Thyroid gland (tissue), 4 donors: ENCODE data around the gene TNKS2. TPM values are rescaled to one million over a fixed set of nuclear protein-coding genes. Genes with fewer than 3 reads are reported as not detected.

Source experiments
- DNase-seq, 2 donors: peaks; one replicate each; pipeline ENCODE4 v3.0.0-alpha.2; 2019
- H3K27ac ChIP-seq, 3 donors: fragments of 200-600 bp; sonication (generic); 1 replicate in 2 of 3; 2 replicates in 1 of 3; pipeline ENCODE4 v1.5.1; 2016 to 2019; ENCODE audit warnings: mild to moderate bottlenecking in 1 of 3, moderate library complexity in 1 of 3
- H3K27me3 ChIP-seq: fragments of 200-600 bp; sonication (generic); one replicate; pipeline ENCODE4 v1.5.1; 2019
- H3K36me3 ChIP-seq, 2 donors: fragments of 200-600 bp; sonication (generic); one replicate each; pipeline ENCODE4 v1.5.1; 2016 to 2019
- H3K4me1 ChIP-seq, 2 donors: fragments of 200-600 bp; sonication (generic); one replicate each; pipeline ENCODE4 v1.5.1; 2017 to 2019
- H3K4me3 ChIP-seq, 3 donors: fragments of 200-600 bp; sonication (generic); replicated peaks in 1 of 3; 1 replicate in 2 of 3; 2 replicates in 1 of 3; pipeline ENCODE4 v1.5.1; 2016; ENCODE audit warnings: mild to moderate bottlenecking in 1 of 3
- H3K9me3 ChIP-seq: fragments of 200-600 bp; sonication (generic); one replicate; pipeline ENCODE4 v1.5.1; 2017
- POLR2A ChIP-seq, 2 donors: fragments of 450-650 bp; IDR thresholded peaks; one replicate each; pipeline ENCODE4 v1.6.1; 2017; ENCODE audit warnings: antibody characterized with exemption in 2 of 2, mild to moderate bottlenecking in 2 of 2, moderate library complexity in 1 of 2
- WGBS, 2 donors: methylation state at CpG; one replicate each; pipeline ENCODE4 v1.1.5; 2017; 5-methylcytosine and 5-hydroxymethylcytosine counted together
- intact Hi-C: fragments of 100-400 bp; cut with DNase I; formaldehyde crosslinking; loops from one replicate; pipeline ENCODE4 v1.15.1; 2023
- total RNA-seq, 4 donors: library from RNA; depleted of rRNA; stranded (reverse); fragments of >200 nt; gene quantifications; one replicate each; pipeline ENCODE4 v1.2.3, GENCODE V29; 2016
- TF ChIP-seq, protein P1 (sequence below), 6 experiments: fragments of 200-600 bp in 3 of 6; fragments of 450-650 bp in 3 of 6; sonication (generic) in 3 of 6; IDR thresholded peaks; one replicate each; pipeline ENCODE4 v1.5.1; 2016 to 2019; ENCODE audit warnings: antibody characterized with exemption in 6 of 6, mild to moderate bottlenecking in 2 of 6, inconsistent platforms in 1 of 6, moderate library complexity in 1 of 6

Gene TNKS2
- total RNA-seq, 4 donors from 2014 or later = 56.5 to 99.7 (median 66.1) TPM

DNA sequence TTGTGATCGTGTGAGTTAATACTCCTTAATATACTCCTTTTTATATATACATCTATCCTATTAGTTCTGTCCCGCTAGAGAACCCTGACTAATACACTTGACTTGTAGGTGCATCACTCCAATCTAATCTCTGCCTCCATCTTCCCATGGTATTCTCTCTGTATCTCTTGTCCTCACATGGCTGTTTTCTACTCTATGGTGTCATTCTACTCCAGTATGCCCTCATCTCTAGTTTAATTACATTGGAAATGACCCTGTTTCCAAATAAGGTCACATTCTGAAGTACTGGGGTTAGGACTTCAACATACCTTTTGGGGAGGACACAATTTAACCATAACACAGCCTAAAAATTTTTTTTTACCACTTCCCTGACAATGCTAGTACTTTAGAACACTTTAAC lies 25.8 kb upstream of the TNKS2 start:
- Histone ChIP-seq H3K36me3 (no peaks in the 10 kb centered on the region), H3K27me3 (no peaks in the 10 kb centered on the region), H3K9me3 (no peaks in the 10 kb centered on the region), H3K4me3 (no peak overlapping the region), H3K4me1 (no peaks in the 10 kb centered on the region), H3K27ac (no peak overlapping the region)
- DNase-seq = no peak
- TF ChIP-seq, protein P1, sequence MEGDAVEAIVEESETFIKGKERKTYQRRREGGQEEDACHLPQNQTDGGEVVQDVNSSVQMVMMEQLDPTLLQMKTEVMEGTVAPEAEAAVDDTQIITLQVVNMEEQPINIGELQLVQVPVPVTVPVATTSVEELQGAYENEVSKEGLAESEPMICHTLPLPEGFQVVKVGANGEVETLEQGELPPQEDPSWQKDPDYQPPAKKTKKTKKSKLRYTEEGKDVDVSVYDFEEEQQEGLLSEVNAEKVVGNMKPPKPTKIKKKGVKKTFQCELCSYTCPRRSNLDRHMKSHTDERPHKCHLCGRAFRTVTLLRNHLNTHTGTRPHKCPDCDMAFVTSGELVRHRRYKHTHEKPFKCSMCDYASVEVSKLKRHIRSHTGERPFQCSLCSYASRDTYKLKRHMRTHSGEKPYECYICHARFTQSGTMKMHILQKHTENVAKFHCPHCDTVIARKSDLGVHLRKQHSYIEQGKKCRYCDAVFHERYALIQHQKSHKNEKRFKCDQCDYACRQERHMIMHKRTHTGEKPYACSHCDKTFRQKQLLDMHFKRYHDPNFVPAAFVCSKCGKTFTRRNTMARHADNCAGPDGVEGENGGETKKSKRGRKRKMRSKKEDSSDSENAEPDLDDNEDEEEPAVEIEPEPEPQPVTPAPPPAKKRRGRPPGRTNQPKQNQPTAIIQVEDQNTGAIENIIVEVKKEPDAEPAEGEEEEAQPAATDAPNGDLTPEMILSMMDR (IDR thresholded peaks at IDR 0.05) = no peak
- TF ChIP-seq POLR2A (IDR thresholded peaks at IDR 0.05) = no peak
- 94 to 95% methylated on average over 2 of the region's 2 CpGs for WGBS, 2 donors
- intact Hi-C loops = no loop called here

DNA sequence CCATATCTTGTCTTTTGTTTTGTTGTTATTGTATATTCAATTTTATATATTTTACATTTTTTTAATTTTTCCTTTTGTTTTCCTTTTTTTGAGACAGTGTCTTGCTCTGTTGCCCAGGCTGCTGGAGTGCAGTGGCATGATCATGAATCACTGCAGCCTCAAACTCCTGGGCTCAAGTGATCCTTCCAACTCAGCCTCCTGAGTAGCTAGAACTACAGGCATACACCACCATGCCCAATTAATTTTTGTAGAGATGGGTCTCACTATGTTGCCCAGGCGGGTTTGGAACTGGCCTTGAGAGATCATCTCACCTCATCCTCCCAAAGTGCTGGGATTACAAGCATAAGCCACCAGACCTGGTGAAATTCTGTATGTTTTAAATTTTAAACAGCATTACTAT lies 25.4 kb upstream of the TNKS2 start:
- WGBS, 2 donors = 86 to 90% methylated on average over 1 of the region's 1 CpG
- DNase-seq = no peak
- intact Hi-C loops = no loop called here
- TF ChIP-seq, protein P1 (IDR thresholded peaks at IDR 0.05) = no peak
- no peak for TF ChIP-seq POLR2A (IDR thresholded peaks at IDR 0.05)
- Histone ChIP-seq H3K9me3 (no peaks in the 10 kb centered on the region), H3K4me1 (no peaks in the 10 kb centered on the region), H3K27ac (no peak overlapping the region), H3K36me3 (no peaks in the 10 kb centered on the region), H3K4me3 (no peak overlapping the region), H3K27me3 (no peaks in the 10 kb centered on the region)

DNA sequence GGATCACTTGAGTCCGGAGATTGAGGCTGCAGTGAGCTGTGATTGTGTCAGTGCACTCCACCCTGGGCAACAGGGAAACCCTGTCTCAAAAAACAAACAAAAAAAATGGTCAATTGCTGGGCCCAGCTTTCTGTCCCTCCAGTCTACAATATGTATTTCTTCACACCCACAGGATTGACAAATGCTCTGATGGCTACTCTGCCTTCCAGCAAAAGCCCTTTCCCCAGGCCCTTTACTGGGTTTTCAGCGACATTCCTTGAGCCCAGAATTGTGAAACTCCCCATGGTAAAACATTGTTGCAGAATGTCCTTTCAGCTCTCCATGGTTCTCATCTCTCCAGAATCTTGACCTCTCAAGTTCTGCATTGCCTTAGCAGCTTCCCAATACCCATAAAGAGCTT lies 23.7 kb upstream of the TNKS2 start:
- H3K36me3 ChIP-seq = no peaks in the 10 kb centered on the region
- TF ChIP-seq, protein P1 (IDR thresholded peaks at IDR 0.05) = no peak
- TF ChIP-seq POLR2A (IDR thresholded peaks at IDR 0.05) = no peak
- no peak for DNase-seq
- H3K4me1 ChIP-seq = no peaks in the 10 kb centered on the region
- intact Hi-C loops = no loop called here
- no peaks in the 10 kb centered on the region for H3K27me3 ChIP-seq
- no peak overlapping the region for H3K4me3 ChIP-seq
- H3K27ac ChIP-seq = no peak overlapping the region
- WGBS, 2 donors = 93 to 98% methylated on average over 2 of the region's 2 CpGs
- no peaks in the 10 kb centered on the region for H3K9me3 ChIP-seq

DNA sequence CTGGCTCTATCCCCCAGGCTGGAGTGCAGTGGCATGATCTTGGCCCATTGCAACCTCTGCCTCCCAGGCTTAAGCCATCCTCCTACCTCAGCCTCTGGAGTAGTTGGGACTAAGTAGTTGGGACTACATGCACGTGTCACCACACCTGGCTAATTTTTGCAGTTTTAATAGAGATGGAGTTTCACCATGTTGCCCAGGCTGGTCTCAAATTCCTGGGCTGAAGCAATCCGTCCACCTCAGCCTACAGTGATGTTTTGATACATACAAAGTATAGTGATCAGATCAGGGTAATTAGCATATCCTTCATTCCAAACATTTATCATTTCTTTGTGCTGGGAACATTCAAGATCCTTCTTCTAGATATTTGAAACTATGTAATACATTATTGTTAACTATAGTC lies 22.5 kb upstream of the TNKS2 start:
- intact Hi-C loops = no loop called here
- Histone ChIP-seq H3K27ac (no peak overlapping the region), H3K27me3 (no peaks in the 10 kb centered on the region), H3K4me3 (no peak overlapping the region), H3K4me1 (no peaks in the 10 kb centered on the region), H3K36me3 (no peaks in the 10 kb centered on the region), H3K9me3 (no peaks in the 10 kb centered on the region)
- WGBS, 2 donors = 88 to 91% methylated on average over 2 of the region's 2 CpGs
- no peak for TF ChIP-seq POLR2A (IDR thresholded peaks at IDR 0.05)
- TF ChIP-seq, protein P1 (IDR thresholded peaks at IDR 0.05) = no peak
- no peak for DNase-seq

DNA sequence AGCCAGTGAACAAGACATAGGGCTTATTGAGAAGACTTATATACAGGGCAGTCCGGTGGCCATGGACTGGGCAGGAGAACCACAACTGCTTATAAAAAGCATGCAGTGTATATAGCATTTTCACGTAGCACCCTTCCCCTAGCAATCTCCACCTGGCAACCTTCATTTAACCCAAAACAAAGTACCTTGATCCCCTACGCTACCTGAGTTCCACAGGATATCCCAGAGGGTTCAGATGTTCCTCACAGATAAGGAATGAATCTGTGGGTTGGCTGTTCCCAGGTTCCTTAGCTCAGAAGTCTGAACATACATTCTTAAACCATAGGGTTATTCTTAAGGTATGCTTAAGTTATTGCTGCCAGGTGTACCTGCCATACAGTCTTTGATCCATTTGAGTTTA lies 22.0 kb upstream of the TNKS2 start:
- Histone ChIP-seq H3K9me3 (no peaks in the 10 kb centered on the region), H3K4me1 (no peaks in the 10 kb centered on the region), H3K27me3 (no peaks in the 10 kb centered on the region), H3K27ac (no peak overlapping the region), H3K36me3 (no peaks in the 10 kb centered on the region), H3K4me3 (no peak overlapping the region)
- DNase-seq = no peak
- intact Hi-C loops = no loop called here
- no peak for TF ChIP-seq POLR2A (IDR thresholded peaks at IDR 0.05)
- TF ChIP-seq, protein P1 (IDR thresholded peaks at IDR 0.05) = no peak
- 91 to 100% methylated on average over 3 of the region's 3 CpGs for WGBS, 2 donors
